ENCODE data around the gene ETFA.

Gene ETFA

DNA sequence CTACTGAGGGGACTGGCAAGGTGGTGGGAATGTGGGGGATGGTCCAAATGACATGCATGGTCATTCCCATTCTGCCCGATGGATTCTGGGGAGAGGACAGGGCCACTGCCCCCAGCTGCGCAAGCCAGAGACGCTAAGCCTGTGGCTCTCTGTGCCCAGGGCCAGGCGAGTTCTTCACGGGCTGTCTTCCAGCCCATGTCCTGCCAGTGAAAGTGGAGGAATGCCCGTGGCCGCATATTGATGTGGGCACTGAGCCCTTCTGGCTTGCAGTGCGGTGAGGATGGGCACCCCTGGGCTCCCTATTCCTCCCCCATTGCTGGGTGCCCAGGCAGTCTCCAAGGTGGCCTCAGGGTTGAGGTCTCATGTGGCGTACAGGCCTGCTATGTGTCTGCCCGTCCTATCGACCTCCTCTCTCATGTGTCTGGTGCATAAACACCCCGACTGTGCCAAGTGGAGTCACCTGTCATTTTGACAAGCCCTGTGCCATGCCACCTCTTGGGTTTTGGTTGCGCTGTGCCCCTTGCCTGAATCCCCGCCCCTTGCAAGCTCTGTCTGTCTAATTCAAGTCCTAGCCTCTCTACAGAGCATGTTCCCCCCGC, 134.7 kb downstream of the ETFA start:
- no peak for DNase-seq (ENCODE audit: low read depth in 4 of 4, low spot score in 1 of 4)

DNA sequence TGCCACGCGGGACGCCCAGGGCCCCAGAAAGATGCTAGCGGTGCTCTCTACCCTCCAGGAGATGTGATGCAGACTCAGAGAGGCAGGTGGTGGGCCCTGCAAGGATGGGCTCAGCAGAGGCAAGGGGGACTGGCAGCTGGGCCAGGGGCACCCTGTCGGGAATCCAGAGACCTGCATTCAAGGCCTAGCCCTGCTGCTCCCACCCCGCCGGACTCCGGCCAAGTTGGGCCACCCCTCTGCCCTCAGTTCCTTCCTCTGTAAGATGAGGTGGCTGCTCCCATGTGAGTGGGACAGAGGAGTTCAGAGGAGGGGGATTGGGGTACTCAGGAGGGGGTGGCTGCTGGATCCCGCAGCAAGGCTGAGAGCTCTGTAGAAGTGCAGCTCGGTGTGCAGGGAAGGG, 135.2 kb downstream of the ETFA start:
- DNase-seq (ENCODE audit: low read depth in 4 of 4, low spot score in 1 of 4), result no peak

DNA sequence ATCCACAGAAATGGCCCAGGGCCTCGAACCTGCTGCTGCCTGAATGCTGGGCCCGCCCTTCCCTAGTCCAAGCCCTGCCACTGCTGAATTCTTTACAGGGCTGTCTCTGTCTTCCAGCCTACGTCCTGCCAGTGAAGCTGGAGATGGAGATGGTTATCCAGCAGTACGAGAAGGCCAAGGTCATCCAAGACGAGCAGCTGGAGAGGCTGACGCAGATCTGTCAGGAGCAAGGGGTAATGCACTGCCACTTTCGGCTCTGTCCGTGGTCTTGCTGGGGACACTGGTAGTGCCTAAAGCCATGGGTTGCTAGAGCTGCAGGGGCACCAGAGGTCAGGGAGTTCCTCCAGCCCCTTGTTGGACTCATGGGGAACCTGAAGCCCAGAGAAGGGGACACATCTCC, 135.8 kb downstream of the ETFA start:
- DNase-seq (ENCODE audit: low read depth in 4 of 4, low spot score in 1 of 4), result no peak

DNA sequence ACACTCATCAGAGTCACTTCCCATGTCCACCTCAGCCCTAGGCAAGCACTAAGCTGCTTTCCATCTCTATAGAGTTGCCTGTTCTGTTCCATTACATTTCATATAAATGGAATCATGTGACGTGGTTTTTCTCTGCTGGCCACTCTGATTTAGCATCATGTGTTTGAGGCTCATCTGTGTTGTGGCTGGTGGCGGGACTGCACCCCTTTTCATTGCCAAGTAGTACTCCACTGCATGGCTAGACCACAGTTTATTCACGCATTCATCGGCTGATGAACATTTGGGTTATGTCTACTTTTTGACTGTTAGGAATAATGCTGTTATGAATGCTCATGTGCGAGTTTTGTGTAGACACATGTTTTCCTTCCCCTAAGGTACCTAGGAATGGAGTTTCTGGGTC, 136.6 kb downstream of the ETFA start:
- no peak for DNase-seq (ENCODE audit: low read depth in 4 of 4, low spot score in 1 of 4)

DNA sequence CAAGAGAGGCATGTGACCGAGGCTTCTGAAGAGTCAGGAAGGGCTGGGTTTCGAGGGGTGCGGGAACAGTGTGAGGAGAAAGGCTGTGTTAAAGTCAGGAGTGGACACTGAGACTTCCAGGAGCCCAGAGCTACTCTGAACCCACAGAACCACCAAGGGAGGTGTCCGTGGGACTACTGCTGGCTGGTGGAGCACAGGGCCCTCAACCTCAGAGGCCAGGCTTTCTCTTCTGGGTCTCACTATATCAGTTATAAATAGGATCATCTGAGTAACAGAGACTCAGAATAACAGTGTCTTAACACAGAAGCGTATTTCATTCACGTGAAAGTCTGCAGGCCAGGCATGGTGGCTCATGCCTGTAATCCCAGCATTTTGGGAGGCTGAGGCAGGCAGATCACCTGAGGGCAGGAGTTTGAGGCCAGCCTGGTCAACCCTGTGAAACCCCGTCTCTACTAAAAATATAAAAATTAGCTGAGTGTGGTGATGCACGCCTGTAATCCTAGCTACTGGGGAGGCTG, 137.9 kb downstream of the ETFA start:
- DNase-seq (ENCODE audit: low read depth in 4 of 4, low spot score in 1 of 4), result no peak

DNA sequence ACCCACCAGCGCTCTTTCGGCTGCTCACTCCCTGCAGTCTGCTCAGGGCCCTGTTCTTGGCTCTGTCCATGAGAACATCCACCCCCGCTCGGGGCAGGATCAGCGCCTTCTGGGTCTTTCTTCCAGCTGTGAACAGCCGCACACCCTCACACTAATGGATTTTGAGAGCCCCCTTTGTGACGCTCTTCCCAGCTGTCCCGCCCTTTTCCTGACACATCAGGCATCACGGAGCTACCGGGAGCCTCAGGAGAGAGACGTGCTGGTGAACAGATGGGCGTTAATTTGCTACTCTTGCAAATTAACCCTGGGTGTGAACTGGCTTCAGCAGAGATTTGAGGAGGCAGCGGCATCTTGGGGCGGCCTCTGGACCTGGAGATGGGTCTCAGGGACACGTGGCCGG, 138.5 kb downstream of the ETFA start:
- DNase-seq (ENCODE audit: low read depth in 4 of 4, low spot score in 1 of 4), result no peak

DNA sequence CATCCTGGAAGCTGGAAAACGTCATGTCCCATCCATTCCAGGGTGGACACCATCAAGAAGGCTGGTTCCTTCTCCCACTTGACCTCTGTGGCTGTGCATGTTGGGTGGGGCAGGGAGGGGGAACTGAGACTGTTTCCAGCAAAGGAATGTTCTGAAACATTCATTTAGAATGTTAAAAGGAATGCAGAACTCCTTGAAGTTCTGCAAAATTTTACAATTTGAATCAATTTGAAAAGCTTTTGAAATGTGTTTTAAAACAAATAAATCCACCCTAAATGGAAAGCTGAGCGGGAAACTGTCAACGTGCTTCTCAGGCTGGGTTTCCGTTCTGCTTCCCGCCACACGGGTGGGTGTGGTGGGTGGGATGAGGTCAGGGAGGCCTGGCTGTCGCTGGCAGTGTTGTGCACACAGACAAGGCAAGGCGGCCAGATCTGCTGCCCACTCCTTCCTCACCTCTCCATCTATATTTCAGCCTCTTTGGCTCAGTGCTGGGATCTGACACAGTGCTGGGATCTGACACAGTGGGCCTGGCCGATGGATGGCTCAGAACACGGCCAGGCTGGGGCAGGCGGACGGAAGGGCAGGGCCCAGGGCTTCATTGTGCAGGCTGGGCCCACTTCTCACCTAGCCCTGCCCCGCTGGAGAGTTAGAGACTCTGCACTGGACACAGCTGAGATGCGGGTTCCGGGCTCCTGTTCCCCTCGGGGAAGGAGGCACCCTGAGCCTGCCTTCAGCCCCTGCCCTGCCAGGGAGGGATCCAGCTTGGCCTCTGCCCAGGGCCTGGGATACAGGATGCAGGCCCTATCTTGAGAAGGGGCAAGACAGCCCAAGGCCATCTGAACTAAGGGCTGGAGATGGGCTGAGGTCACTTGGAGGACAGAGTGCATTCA, 141.1 kb downstream of the ETFA start:
- no peak for DNase-seq (ENCODE audit: low read depth in 4 of 4, low spot score in 1 of 4)

DNA sequence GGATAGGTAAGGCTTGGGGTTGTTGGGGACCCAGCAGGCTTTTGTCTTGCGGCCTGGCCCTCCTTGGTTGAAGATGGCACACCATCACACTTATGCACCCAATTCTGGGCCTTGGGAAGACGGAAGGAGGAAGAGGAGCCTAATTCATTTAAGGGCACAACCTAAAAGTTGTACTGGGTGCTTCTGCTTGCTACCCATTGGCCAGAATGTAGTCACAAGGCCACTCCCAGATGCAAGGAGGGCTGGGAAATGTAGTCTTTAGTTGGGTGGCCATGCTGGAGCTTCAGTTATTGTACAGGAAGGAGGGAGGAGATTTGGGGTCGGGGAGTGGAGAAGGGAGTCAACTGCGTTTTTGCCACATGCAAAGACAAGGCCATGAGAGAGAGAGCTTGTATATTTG, 142.3 kb downstream of the ETFA start:
- no peak for DNase-seq (ENCODE audit: low read depth in 4 of 4, low spot score in 1 of 4)

DNA sequence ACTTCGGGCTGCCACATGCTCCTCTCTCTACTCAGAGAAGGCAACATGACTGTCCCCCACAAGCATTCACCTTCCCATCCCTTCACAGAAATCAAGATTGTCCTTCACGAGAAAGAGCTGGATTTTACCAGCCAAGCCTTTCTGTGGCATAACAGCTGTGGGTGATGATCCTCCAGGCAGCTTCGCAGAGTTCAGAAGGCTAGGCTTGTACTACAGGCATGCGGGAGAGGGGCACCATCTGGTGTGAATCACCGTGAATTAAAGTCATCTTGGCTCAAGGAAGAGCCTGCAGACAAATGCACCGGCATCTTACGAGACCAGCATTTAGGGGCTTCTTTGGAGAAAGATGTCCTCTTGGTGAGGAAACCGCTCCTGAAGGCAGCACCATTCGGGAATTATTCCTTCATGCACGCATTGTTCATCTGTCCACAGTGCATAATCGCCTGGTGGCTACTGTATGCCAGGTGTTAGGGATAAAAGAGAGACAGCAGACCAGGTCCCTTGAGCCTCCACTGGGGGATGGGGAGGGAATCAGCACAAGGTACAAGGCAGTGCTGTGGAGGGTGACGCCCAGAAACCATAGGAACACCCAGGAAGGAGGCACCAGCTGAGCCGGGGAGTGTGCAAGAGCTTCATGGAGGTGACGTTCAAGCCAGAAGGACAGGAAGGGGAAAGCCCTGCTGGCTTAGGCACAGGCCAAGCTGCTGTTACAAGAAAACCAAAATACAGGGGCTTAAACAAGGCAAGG, 142.9 kb downstream of the ETFA start:
- DNase-seq (ENCODE audit: low read depth in 4 of 4, low spot score in 1 of 4), result no peak

DNA sequence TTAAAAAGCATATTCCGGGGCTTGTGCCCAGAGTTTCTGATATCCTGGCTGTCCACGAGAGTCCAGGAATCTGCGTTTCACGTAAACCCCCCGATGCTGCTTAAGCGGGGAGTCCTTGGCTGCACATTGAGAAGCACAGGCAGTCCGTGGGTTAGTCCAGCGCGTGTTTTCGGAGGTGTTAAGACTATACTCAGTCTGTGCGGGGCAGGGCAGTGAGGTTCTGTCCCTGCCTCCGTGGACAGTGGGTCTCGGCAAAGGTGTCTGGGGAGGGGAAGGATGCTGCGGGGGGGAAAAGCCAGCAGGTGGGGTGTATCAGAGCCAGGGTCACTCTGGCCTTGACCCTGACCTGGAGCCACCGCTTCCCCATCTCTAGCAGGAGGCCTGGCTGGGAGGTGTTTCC, 145.3 kb downstream of the ETFA start:
- DNase-seq (ENCODE audit: low read depth in 4 of 4, low spot score in 1 of 4), result no peak

Data from stimulated activated CD4-positive, alpha-beta T cell treated with anti-CD3 and anti-CD28 coated beads, Interleukin-1b, Interleukin-23, amount 100 ng/mL, for 24 hours (primary cell).